HL-60 (cell line): ENCODE measurements around the gene IVD.

Source experiments
- POLR2AphosphoS5 ChIP-seq: IDR thresholded peaks from 2 replicates; pipeline ENCODE4 v1.6.1; 2012; ENCODE audit warnings: low read depth
- REST ChIP-seq: IDR thresholded peaks from 2 replicates; pipeline ENCODE4 v1.6.1; 2012; ENCODE audit warnings: low read depth; ENCODE audit not compliant: insufficient replicate concordance
- TF ChIP-seq, protein P1 (sequence below): IDR thresholded peaks from one replicate; pipeline ENCODE4 v1.5.1; 2011; ENCODE audit warnings: low read length, control low read depth, inconsistent platforms; ENCODE audit not compliant: insufficient read depth

DNA sequence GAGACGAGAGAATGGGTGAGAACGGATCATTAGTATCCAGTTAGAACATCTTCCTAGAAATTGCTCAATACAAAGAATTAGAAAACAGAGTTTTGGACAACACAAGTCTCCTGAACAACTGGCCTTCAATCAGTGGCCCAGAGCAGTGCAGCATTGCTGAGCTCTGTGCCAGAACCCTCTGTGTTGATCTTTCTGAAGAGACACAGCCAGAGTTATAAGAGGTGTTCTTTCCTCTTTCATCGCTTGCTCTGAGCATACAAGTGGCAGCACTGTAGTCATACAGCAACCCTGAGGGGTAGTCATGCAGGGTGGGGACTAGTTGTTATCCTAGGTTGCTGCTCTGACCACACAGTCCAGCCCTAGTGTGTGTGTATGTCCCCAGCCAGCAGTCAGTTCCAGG lies 19.1 kb upstream of the IVD start:
- TF ChIP-seq, protein P1, sequence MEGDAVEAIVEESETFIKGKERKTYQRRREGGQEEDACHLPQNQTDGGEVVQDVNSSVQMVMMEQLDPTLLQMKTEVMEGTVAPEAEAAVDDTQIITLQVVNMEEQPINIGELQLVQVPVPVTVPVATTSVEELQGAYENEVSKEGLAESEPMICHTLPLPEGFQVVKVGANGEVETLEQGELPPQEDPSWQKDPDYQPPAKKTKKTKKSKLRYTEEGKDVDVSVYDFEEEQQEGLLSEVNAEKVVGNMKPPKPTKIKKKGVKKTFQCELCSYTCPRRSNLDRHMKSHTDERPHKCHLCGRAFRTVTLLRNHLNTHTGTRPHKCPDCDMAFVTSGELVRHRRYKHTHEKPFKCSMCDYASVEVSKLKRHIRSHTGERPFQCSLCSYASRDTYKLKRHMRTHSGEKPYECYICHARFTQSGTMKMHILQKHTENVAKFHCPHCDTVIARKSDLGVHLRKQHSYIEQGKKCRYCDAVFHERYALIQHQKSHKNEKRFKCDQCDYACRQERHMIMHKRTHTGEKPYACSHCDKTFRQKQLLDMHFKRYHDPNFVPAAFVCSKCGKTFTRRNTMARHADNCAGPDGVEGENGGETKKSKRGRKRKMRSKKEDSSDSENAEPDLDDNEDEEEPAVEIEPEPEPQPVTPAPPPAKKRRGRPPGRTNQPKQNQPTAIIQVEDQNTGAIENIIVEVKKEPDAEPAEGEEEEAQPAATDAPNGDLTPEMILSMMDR, result no peak
- TF ChIP-seq POLR2AphosphoS5 (no peak), REST (no peak)
